Body of pancreas (tissue), 4 donors: ENCODE data around the gene SIPA1L3. TPM values are rescaled to one million over a fixed set of nuclear protein-coding genes. Genes with fewer than 3 reads are reported as not detected.

ENCODE experiments used
- ATAC-seq: fragments of 150-250 bp; one replicate; pipeline ENCODE4 v1.9.1; 2016
- DNase-seq, 4 donors: peaks; one replicate each; pipeline ENCODE4 v3.0.0-alpha.2; 2019
- H3K27ac ChIP-seq, 4 donors: fragments of 200-600 bp; sonication (generic); 1 replicate in 3 of 4; 2 replicates in 1 of 4; pipeline versions ENCODE4 v1.5.1 to v1.6.1; 2016 to 2019; ENCODE audit warnings: mild to moderate bottlenecking in 1 of 4, mixed read lengths in 1 of 4, moderate library complexity in 1 of 4
- H3K27me3 ChIP-seq, 2 donors: fragments of 200-600 bp; sonication (generic); one replicate each; pipeline ENCODE4 v1.6.0; 2016; ENCODE audit warnings: mild to moderate bottlenecking in 1 of 2
- H3K36me3 ChIP-seq, 2 donors: fragments of 200-600 bp; sonication (generic); replicated peaks in 1 of 2; 2 replicates each; pipeline ENCODE4 v1.5.1; 2016; ENCODE audit warnings: low read depth in 2 of 2; ENCODE audit not compliant: insufficient read depth in 1 of 2
- H3K4me1 ChIP-seq: fragments of 200-600 bp; sonication (generic); one replicate; pipeline ENCODE4 v1.6.0; 2016
- H3K4me3 ChIP-seq, 2 donors: fragments of 200-600 bp; sonication (generic); 1 replicate in 1 of 2; 2 replicates in 1 of 2; pipeline ENCODE4 v1.5.1; 2016 to 2019
- H3K9me3 ChIP-seq, 3 donors: fragments of 200-600 bp; sonication (generic); 1 replicate in 2 of 3; 2 replicates in 1 of 3; pipeline ENCODE4 v1.5.1; 2016
- CTCF ChIP-seq, 7 experiments: fragments of 450-650 bp in 4 of 7; fragments of 200-600 bp in 3 of 7; sonication (generic) in 3 of 7; IDR thresholded peaks; one replicate each; pipeline ENCODE4 v1.5.1; 2016 to 2019; ENCODE audit warnings: antibody characterized with exemption in 7 of 7
- POLR2A ChIP-seq, 3 donors: fragments of 450-650 bp; IDR thresholded peaks; one replicate each; pipeline ENCODE4 v1.6.1; 2016; ENCODE audit warnings: antibody characterized with exemption in 3 of 3, mild to moderate bottlenecking in 2 of 3
- WGBS, 2 donors: methylation state at CpG; one replicate each; pipeline ENCODE4 v1.1.5; 2017; 5-methylcytosine and 5-hydroxymethylcytosine counted together
- intact Hi-C: fragments of 100-400 bp; cut with DNase I; formaldehyde crosslinking; loops from one replicate; pipeline ENCODE4 v1.15.1; 2023
- total RNA-seq, 2 donors: library from RNA; depleted of rRNA; stranded (reverse); fragments of >200 nt; gene quantifications; one replicate each; pipeline ENCODE4 v1.1.0, GENCODE V29; 2016

The SIPA1L3 gene
- total RNA-seq, 2 donors from 2014 or later = 41.5 to 62.0 TPM

GRCh38 chr19:37969695-37970094 is 62.7 kb downstream of the SIPA1L3 start:
- Histone ChIP-seq H3K27ac (no peak overlapping the region), H3K36me3 (no peaks in the 10 kb centered on the region), H3K9me3 (peaks cover 0 to 10% (median 0%) of the 10 kb centered on the region in 3 donors), H3K27me3 (no peaks in the 10 kb centered on the region), H3K4me3 (no peak overlapping the region), H3K4me1 (peaks cover 4% of the 10 kb centered on the region)
- DNase-seq (no peak), ATAC-seq (no peak)
- 67 to 69% methylated on average over 5 of the region's 5 CpGs for WGBS, 2 donors
- TF ChIP-seq POLR2A (IDR thresholded peaks at IDR 0.05) = no peak
- no peak for TF ChIP-seq CTCF (IDR thresholded peaks at IDR 0.05)
- intact Hi-C loops = no loop called here

GRCh38 chr19:37970699-37971098 is 63.7 kb downstream of the SIPA1L3 start:
- Histone ChIP-seq H3K4me1 (peaks cover 4% of the 10 kb centered on the region), H3K9me3 (peaks cover 0 to 10% (median 0%) of the 10 kb centered on the region in 3 donors), H3K4me3 (no peak overlapping the region), H3K27ac (no peak overlapping the region), H3K27me3 (no peaks in the 10 kb centered on the region), H3K36me3 (no peaks in the 10 kb centered on the region)
- TF ChIP-seq POLR2A (IDR thresholded peaks at IDR 0.05) (no peak), CTCF (IDR thresholded peaks at IDR 0.05) (no peak)
- intact Hi-C loops = no loop called here
- ATAC-seq = no peak
- no peak for DNase-seq
- 98 to 100% methylated on average over 4 of the region's 4 CpGs for WGBS, 2 donors

GRCh38 chr19:37972803-37973202 is 65.8 kb downstream of the SIPA1L3 start:
- DNase-seq (no peak), ATAC-seq (no peak)
- WGBS, 2 donors = 97 to 100% methylated on average over 3 of the region's 3 CpGs
- TF ChIP-seq CTCF (IDR thresholded peaks at IDR 0.05) (no peak), POLR2A (IDR thresholded peaks at IDR 0.05) (no peak)
- intact Hi-C loops = no loop called here
- Histone ChIP-seq H3K9me3 (peaks cover 0 to 10% (median 0%) of the 10 kb centered on the region in 3 donors), H3K4me3 (no peak overlapping the region), H3K4me1 (no peaks in the 10 kb centered on the region), H3K27ac (no peak overlapping the region), H3K36me3 (no peaks in the 10 kb centered on the region), H3K27me3 (no peaks in the 10 kb centered on the region)

GRCh38 chr19:37973666-37974065 is 66.7 kb downstream of the SIPA1L3 start:
- Histone ChIP-seq H3K9me3 (peaks cover 0 to 10% (median 0%) of the 10 kb centered on the region in 3 donors), H3K27me3 (no peaks in the 10 kb centered on the region), H3K4me3 (no peak overlapping the region), H3K27ac (no peak overlapping the region), H3K36me3 (no peaks in the 10 kb centered on the region), H3K4me1 (no peaks in the 10 kb centered on the region)
- ATAC-seq = no peak
- no peak for TF ChIP-seq POLR2A (IDR thresholded peaks at IDR 0.05)
- TF ChIP-seq CTCF (IDR thresholded peaks at IDR 0.05) = no peak
- WGBS, 2 donors = 83 to 89% methylated on average over 1 to 2 of the region's 2 CpGs
- no peak for DNase-seq
- intact Hi-C loops = no loop called here

- no peak overlapping the region for H3K27ac ChIP-seq
- no peak for DNase-seq
Measured at GRCh38 chr19:37975071-37975470, 68.1 kb downstream of the SIPA1L3 start.

More at GRCh38 chr19:37975071-37975470, 68.1 kb downstream of the SIPA1L3 start:
- H3K27me3 ChIP-seq = no peaks in the 10 kb centered on the region
- no peak for ATAC-seq
- no peak for TF ChIP-seq CTCF (IDR thresholded peaks at IDR 0.05)
- no peak for TF ChIP-seq POLR2A (IDR thresholded peaks at IDR 0.05)
- no peak overlapping the region for H3K4me3 ChIP-seq
- intact Hi-C loops = no loop called here
- H3K4me1 ChIP-seq = peaks cover 6% of the 10 kb centered on the region
- no peaks in the 10 kb centered on the region for H3K36me3 ChIP-seq
- WGBS, 2 donors = 93 to 95% methylated on average over 11 to 13 of the region's 13 CpGs
- peaks cover 0 to 10% (median 0%) of the 10 kb centered on the region in 3 donors for H3K9me3 ChIP-seq
